SIG-M5 treated with dmso at 0.1 percent for 504 hours (cell line): ENCODE results near the gene TMEM89.

Experiments
- DNase-seq: peaks from one replicate; lab custom pipeline; 2025; ENCODE audit not compliant: unreplicated experiment; lab: John Stamatoyannopoulos, UW

The TMEM89 gene

DNA sequence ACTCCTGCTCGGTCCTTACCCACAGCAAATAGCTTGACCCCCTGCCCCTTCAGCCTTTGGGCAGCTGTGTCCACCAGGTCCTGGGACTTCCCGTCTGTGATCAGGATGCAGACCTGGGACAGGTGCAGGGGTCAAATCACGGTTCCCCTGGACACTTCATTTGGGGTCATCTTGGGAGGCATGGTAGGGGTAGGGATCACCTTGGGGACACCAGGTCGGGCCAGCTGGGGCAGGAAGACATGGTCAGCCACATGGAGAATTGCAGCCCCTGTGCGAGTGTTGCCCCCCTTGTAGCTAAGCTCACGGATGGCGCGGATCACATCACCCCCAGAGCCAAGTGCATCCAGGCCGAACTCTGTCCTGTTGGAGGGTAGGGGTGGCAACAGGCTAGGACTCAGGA is 28.2 kb downstream of the TMEM89 start:
- DNase-seq: no peak

DNA sequence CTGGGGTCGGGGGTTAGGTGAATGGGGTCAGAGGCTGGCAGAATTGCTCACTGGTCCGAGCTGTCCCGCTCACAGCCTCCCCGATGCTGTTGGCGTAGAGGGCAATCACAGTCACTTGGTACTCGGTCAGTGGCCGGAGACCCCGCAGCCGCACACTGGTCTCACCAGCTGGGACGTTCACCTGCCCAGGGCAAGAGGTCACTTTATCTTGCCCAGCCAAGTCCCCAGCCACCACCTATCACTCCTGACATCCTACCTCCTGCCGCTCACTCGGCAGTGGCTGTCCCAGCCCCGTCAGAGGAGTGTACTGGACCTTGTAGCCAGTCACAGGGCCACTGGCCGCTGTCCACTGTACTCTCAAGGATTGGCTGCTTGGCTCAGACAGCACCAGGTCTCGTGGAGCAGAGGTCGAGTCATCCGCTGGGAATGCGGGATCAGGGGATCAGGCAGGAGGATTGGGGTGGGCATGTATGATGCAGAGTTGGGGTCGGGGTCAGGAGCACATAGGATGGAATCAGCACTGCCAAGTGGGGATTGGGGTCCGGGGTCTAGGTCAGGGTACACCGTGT is 29.0 kb downstream of the TMEM89 start:
- DNase-seq: no peak

DNA sequence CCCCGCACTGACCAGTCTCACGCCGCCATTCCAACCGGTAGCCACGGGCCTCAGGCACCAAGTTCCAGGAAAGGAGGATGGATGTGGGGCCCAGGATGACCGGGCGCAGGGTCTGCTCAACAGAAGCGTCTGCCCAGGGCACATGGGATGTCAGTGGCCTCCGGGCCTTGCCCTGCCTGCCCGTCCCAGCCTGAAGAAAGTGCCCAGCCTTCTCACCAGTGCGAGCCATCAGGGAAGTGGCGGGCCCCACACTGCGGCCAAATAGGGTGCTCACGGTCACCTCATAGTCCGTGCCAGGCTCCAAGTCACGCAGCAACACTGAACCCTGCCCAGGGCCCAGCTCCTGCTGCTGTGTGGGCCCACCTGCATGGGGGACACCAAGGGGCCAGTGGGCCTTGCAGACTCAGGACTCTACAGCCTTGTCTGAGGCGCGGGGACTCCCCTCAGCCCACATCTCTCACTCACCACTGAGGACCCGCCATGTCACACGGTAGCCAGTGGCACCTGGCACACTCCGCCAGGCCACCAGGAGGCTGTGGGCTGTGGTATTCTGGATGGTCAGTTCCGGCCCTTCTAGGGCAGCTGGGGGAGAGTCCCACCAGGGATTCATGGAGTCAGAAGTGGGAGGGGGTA is 29.6 kb downstream of the TMEM89 start:
- DNase-seq: no peak

DNA sequence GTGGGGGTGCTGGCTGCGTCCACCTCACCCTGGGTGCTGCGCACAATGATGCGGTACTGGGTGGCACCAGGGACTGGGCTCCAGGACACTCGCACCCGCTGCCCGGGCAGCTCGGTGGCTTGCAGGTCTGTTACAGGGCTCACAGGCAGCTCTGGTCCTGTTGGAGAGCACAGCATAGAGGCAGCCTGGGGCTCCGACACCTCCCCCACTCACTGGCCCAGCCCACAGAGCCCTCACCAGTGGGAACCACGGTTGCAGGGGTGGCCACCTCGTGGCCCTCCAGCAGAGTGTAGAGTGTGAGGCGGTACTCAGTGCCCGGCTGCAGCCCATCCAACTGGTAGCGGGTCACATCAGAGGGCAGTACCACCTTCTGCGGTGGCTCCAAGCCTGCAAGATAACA is 30.1 kb downstream of the TMEM89 start:
- no peak for DNase-seq

DNA sequence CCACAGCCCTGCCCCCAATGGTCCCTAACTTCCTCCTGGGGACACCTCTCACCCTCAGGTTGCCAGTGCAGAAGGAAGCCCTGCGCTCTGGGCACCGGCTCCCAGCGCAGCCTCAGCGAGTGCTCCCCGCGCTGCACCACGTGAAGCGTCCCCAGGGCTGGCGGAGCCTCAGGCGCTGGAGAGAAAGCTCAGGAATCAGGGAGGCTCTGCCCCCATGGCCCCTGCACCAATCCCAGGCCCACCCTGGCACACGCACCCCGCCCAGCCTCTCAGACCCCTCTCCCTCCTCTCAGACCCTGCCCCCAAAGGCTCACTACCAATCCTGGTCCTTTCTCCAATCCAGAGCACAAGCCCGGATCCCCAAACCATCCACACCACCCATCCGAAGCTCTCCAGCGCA is 33.3 kb downstream of the TMEM89 start:
- DNase-seq: no peak

DNA sequence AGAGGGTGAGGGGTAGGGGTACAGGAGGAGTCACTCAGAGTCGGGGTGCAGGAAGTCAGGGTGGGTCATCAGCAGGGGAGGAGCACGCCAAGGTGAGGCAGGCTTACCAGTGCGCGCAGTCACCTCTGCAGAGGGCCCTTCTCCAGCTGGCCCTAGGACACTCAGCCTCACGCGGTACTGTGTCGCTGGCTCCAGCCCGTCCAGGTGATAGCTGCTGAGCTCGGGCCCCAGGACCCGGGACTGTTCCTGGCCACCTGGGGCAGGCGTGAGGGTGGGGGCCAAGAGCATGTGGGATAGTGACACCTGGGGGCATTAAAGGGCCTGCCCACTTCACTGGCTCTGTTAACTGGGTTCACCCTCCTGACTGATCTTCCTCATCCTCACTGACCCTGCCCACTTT is 33.9 kb downstream of the TMEM89 start:
- no peak for DNase-seq

DNA sequence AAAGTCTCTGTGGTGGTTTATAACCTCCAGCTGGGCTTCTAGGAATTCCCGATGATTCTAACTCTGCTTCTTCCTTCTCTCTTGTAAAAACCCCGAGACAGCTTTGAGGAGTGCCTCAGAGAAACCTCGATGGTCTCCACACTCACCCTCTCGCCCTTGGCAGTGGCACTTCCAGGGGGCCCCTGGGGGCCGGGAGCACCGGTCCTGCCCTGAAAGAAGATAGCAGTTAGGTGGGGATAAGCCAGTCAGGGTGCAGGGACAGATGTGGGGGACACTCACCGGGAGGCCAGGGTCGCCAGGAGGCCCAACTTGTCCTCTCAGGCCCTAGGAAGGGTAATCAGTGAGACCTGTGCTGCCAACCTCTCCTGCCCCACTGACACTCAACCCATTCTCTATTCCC is 36.2 kb downstream of the TMEM89 start:
- DNase-seq: no peak

DNA sequence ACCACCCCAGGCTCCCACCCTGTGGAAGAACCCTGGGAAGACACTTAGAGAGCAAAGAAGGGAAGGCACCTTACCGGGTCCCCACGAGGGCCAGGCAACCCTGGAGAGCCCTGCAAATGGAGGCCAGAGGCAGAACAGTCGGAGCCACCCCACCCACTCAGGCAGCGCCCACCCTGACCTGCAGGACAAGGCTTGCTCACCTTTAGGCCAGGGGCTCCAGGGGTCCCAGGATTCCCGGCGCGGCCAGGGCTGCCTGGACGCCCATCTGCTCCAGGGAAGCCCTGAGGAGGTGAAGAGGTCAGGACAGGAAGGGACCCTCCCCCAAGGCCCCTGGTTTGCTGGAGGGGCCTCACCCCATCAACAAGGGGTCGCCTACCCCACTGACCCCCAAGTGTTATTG is 36.7 kb downstream of the TMEM89 start:
- DNase-seq: no peak

DNA sequence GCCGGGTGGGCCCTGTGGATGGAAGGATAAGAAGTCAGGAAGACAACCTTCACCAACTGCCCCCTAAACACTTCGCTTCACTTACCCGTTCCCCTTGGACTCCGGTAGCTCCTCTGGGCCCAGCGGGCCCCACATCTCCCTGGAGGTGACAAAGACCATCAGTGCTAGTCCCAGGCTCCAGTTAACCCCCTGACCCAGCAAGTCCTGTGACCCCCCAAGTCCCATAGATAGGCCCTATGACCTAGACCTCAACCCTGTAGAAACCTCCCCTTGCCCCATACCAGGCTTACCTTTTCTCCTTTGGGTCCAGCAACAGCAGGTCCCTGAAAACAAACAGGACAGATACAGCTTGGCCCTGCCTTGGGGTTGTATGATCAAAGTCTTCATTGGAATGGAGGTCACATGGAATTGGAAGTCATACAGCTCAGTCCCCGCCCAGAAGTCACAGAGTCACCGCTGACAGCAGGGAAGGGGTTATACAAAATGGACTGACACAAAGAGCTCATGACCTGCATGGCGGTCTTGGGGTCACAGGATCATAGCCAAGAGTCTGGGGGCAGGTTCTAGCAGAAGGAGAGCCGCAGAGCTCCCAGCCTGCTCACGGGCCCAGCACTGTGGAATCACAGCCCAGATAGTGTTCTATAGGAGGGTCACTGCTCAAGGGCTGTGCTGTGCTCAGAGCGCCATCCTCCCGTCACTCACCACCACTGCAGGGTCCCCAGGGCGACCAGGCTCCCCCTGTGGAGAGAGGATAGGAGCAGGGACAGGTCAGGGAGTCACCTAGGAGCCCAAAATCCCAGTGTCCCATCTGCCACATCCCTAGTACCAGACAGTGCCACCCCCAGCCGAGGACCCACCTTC is 39.7 kb downstream of the TMEM89 start:
- DNase-seq: no peak

DNA sequence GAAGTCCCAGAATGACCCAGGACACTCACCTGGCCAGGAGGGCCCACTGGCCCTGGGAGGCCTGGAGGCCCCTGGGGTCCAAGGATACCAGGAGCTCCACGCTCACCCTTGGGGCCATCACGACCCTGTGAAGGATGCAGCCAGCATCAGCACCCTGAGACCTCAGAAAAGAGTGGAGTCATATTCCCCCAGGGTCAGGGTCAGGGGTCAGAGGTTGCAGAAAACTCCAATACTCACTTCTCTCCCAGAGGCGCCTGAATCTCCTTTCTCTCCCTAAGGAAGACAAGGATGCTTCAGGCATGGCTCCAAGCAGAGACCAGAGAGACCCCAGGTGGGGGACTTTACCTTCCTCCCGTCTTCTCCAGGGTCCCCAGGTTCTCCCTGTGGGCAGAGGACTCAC is 44.9 kb downstream of the TMEM89 start:
- no peak for DNase-seq

DNA sequence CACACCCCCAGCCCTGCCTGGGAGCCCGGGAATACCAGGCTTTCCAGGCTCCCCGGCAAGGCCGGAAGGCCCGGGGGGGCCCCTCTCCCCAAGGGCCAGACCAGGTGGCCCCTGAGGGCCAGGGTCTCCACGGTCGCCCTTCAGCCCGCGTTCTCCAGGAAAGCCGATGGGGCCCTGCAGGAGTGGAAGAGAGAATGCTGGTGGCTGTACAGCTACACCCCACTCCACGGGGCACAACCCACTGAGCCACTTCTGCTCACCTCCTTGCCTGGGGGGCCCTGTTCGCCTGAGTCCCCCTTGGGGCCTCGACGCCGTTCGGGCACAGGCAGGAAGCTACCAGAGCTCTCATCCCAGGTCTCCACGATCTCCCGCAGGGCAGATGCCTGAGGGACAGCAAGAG is 46.2 kb downstream of the TMEM89 start:
- no peak for DNase-seq

DNA sequence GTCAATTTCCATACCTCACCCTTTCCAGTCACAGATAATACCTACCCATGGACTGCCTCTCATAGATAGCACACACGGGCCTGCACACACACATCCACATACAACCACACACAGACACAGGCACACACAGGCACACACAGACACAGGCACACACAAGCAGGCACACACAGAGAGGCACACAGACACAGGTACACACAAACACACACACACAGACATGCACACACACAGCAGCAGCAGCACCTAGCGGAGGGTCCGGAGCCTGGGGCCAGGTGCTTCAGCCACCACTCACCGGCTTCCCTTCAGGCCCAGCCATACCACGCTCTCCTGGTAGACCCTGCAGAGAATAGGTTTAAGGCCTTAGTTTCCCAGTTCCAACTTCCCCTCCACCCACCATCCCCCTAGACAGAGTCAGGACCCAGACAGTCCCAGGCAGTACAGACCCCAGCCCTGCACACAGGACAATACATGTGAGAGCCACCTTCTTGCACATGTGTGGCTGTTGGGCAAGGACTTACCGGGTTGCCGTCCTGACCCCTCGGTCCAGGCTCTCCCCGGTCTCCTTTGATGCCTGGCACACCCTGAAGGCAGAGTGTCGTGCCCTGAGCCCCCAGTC is 47.5 kb downstream of the TMEM89 start:
- no peak for DNase-seq

DNA sequence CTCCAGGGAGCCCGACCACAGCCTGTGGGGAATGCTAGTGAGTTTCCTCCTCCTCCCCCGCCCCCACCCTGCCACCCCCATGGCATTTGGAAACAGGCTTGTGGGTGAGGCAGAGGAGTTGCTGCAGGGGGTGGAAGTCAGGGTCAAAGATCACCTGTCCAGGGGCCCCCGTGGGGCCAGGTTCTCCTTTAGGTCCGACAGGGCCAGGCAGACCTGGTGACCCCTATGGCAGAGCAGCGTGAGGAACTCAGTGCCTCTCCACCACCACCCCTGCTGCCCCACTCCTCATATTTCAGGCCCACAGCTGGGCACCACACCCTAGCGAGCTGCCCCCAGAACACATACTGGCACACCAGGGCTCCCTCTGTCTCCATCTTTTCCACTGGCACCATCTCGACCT is 49.1 kb downstream of the TMEM89 start:
- no peak for DNase-seq

DNA sequence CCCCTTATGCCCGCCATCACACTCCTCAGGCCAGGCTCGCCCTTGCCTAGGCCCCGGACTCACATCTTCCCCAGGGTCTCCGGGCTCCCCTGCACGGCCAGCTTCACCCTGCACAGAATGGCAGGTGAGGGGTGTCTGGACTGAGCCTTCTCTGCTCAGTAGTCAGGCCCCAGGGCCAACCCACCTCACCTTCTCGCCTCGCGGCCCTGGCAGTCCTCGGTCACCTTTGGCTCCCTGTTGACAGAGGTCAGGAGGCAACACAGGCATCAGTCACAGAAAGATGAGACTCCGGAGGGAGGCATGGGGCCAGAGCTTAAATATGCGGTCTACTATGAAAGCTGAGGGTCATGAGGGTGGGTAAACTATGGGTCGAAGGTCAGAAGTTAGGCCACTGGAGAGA is 49.6 kb downstream of the TMEM89 start:
- no peak for DNase-seq
